ENCODE data around the gene CMPK2.

CMPK2 gene

GRCh38 chr2:6838673-6839319 lies 26.9 kb downstream of the CMPK2 start:
- DNase-seq: no peak

DNA sequence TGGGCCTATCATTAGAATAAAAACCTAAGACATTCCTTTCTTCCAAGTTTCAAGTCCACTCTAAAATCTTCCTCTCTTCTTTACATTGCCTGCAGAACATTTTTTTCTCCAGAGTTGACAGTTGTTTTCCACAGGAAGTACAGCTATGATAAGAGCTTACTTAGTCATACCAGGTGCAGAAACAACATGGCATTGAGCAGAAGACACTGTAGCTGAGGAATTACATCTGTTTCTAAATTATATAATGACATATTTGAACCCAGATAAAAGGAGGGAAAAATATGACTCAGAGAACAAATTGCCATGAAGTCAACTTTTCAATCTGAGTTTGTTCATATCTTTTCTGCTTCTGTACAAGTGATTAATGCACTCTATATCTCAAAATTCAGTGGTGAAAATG lies 30.2 kb downstream of the CMPK2 start:
- DNase-seq: no peak

DNA sequence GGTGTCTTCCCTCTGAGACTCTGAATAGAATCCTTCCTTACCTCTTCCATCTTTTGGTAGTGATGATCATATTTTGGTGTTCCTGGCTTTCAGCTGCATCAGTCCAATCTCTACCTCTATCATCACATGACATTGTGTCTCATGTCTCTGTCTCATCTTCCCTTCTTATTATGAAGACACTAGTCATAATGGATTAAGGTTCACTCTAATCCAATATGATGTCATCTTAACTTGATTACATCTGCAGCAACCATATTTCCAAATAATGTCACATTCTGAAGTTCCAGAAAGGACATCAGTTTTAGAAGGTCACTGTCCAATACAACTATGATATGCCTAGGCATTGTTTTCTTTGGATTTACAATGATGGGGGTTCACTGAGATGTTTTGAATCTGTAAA lies 31.5 kb downstream of the CMPK2 start:
- no peak for DNase-seq

- no peak for DNase-seq
These were observed 32.5 kb downstream of the CMPK2 start for GRCh38 chr2:6833300-6833604.

DNA sequence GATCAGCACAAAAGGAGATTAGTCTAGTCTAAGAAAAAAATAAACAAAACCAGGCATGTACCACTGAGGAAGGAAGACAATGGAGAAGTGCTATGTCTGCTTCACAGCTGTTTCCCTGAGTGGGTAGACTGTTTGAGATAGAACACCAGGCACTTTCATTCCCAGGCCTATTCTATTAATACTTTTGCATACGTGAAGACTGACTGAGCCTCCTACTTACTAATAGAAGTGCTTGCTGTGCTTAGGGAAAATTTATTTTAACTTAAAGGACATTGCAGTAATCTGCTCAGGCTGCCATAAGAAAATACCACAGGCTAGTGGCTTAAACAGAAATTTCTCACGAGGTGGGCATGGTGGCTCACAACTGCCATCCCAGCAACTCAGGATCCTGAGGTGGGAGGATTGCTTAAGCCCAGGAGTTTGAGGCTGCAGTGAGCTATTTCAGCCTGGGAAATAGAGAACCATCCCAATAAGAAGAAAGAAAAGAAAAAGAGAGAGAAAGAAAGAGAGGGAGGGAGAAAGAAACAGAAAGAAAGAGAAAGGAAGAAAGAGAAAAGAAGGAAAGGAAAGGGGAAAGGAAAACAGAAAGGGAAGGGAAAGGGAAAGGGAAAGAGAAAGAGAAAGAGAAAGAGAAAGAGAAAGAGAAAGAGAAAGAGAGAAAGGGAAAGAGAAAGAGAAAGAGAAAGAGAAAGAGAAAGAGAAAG lies 33.0 kb downstream of the CMPK2 start:
- DNase-seq: no peak

DNA sequence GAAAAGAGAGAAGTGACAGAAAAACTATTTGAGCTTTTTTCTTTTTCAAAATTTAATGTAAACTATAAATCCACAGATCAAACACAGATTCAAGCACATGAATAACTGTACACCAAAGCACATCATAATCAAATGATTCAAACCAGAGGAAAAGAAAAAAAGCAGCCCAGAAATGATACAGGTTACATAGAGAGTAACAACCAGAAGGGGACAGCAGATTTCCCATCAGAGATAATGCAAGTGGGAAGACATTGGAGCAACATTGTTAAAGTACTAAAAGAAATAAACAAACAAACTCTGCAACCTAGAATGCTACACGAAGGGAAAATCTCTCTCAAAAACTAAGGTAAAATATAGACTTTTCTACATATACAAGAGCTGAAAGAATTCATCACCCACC lies 34.5 kb downstream of the CMPK2 start:
- DNase-seq: no peak

- DNase-seq: no peak
These were observed 37.5 kb downstream of the CMPK2 start for GRCh38 chr2:6828299-6828584.

DNA sequence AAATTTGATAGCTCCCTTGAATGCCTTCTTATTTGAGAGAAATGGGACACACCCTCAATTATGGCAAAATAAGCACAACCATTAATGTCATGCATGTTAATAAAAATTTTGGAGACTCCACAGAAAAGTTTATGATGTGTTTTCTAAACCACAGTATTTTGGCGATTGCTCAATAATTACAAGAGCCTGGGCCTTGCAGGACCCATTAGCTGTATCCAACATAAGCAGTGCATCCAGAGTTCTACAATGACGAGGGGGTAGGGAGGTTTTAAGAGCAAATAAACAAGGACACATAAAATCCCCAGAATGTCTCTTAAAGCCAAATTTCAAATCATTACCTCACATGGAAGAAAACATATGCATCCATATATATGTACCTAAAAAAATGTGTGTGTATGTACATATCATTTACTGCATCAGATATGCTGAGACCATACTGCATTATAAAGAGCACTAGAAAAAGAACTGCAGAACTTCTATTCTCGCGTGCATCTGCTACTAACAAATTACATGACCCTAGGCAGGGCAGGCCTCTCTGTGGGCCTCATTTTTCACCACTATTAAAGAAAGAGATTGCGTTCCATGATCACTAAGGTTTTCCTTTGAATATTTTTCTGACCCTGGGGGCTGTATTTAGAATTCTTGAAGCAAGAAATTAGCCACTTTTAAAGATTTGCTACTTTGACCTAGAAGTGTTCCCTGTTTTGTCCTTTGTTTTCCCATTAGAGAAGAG lies 38.0 kb downstream of the CMPK2 start:
- DNase-seq: no peak

GRCh38 chr2:6826081-6826913 lies 39.4 kb downstream of the CMPK2 start:
- peak; percentile 50 for DNase-seq

DNA sequence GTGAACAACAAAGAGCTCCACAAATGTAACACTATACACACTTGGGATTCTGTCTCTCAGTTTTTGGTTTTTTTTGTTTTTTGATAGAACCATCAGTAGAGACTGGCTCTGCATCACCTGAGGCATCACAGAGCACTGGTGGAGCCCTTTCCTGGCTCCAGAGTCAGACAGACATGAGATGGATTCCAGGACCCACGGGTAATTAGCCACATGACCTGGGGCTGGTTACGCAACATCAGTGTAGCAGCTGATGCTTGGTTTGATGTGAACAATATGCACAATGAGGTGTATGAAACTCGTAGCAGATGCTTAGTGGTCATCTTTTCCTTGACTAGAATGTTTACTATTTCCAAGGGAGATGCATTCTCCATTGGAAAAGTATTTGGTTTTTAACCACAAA lies 40.7 kb downstream of the CMPK2 start:
- DNase-seq: peak; percentile 30

DNA sequence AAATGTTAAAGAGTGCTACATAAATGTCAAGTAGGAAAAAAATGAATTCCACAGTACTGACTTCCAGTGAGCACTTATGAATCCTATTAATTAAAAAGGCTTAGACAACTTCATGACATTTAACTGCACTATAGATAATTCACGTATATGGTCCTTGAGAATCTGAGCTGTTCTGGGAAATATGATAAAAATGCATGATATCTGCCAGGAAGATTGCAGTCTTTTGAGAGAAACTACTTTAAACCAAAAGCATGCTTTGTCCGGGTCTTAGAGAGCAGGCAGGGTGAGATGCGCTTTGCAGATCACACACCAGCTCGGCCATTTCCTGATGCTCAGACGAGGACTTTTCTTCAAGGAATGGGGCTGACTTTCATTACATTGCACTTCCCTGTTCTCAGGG lies 42.6 kb downstream of the CMPK2 start:
- DNase-seq: no peak

- DNase-seq: no peak
These were observed 43.3 kb downstream of the CMPK2 start for GRCh38 chr2:6822406-6822805.

- no peak for DNase-seq
These were observed 44.7 kb downstream of the CMPK2 start for GRCh38 chr2:6820903-6821584.

DNA sequence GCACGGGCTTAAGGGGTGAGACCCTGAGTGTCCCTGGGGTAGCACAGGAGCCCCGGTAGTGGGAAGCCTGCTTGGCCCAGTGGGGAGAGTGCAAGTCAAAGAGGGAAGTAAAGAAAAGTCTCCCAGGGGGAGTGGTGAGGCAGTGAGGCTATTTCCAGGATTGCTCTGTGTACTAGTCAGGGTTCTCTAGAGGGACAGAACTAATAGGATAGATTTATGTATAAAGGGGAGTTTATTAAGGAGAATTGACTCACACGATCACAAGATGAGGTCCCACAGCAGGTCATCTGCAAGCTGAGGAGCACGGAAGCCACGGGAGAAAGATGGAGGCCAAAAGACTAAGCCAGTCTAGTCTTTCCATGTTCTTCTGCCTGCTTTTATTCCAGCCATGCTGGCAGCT lies 45.5 kb downstream of the CMPK2 start:
- no peak for DNase-seq

DNA sequence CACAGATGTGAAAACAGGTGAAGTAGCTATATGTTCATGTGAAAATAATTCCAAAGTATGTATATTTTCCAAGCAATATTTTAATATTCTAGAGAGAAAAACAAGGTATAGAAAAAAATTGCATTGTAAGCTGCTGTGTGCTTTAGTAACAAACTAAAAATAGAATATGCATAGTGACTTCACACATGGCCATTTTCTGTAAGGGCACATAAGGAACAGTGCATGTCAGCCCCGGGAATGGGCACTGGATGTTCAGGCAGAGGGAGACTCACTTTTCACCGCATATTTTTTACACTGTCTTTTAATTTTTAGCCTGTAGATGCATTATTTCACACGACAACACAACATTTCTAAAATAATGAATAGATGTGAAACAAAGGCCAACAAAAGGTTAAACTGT lies 46.0 kb downstream of the CMPK2 start:
- no peak for DNase-seq

DNA sequence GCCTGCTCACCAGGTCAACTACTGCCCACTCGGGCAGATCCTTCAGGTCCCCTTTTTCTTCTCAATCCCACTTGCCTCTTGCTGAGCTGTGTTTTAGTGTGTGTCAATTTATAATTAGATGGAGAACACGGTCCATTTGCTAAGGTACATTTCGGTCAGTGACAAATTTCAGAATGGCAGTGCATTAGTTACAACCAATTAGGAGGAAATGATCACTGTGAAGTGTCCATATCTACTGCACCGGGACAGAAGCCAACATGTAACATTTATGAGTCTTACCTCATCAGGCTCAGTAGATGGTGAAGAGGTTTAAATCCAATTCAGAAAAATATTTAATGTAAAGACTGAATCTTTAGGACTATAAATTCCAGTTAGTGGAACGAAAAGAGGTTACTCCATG lies 47.7 kb downstream of the CMPK2 start:
- no peak for DNase-seq

- DNase-seq: no peak
These were observed 50.8 kb downstream of the CMPK2 start for GRCh38 chr2:6814869-6815268.

- no peak for DNase-seq
These were observed 51.4 kb downstream of the CMPK2 start for GRCh38 chr2:6814312-6814711.

DNA sequence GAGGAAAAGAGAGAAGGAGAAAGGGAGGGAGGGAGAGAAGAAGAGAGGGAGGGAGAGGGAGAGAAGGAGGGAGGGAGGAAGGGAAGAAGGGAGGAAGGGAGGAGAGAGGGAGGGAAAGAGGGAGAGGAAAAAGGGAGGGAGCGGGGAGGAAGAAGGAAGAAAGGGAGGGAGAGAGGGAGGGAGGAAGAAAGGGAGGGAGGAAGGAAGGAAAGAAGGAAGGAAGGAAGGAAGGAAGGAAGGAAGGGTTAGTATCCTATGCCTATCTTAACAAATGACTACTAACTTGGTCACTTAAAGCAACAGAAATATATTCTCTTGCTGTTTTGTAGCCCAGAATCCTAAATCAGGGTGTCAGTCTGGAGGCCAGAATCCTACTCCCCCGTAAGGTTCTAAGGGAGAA lies 52.1 kb downstream of the CMPK2 start:
- DNase-seq: no peak

DNA sequence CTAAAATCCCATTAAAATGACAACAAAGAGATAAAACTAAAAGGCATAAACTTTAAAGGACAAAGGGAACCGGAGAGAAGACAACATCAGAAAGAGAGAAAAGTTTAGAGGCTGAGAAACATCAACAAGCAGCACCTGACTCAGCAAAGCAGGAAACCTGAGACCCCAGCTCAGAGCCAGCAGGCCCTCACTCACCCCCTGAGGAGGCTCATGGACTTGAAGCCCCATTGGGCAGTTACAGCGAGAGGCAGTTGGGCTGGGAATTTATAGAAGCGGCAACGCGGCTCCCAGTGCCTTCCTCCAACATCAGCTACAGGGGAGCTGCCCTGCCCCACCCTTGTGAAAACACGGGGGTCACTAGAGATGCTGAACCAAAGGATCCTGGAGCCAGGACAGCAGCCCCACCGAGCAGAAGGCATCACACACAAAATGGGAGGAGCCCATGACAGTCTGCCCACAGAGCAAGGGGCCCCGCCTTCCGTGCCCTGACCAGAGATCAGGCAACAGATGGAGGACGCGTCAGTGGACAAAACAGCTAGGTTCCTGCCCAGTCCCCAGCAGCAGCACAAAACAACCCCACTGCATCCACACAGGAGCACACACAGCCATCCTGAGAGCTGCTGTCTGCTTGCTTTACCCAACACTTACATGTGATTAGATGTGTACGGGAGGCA lies 52.7 kb downstream of the CMPK2 start:
- DNase-seq: no peak

DNA sequence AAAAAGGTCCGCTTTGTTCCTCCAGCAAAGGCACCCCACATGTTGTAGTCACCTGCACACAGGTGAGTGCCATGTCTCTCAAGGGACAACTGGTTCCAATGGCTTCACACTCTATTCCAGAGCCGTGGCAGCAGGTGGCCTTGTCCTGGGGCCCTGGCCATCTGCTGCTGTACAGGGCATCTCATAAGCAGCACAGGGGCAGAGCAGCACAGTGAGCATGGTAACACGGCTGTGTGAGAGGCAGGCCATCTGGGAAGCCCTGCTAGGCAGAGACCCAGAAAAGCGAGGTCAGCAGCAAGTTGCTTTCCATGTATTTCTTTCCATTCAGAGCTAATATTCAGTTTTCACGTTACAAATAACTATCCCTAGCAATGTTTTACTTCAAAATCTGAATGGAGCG lies 54.7 kb downstream of the CMPK2 start:
- no peak for DNase-seq

DNA sequence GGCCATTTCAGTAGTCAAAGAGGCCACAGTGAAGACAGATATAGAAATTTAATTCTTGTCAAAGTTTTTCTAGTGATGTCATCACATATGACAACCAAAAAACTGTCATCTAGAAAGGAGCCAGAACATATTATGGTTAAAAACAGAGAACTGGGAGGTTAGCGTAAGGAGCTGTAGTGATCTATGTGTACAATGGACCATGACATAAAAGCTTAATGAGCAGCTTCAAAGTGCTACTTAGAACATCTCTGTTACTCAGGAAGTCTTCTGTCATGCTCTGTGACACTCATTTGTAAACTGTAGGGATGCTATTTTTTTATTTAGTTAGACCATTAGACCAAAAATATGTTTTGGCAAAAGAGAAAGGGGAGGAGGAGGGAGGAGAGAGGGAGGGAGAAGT lies 57.3 kb downstream of the CMPK2 start:
- no peak for DNase-seq

- no peak for DNase-seq
These were observed 59.1 kb downstream of the CMPK2 start for GRCh38 chr2:6806604-6807003.

Data from T1000 (cell line).